Measurements from ENCODE around the gene PLD1.

PLD1 gene

GRCh38 chr3:171772427-171773056 lies 37.7 kb downstream of the PLD1 start:
- DNase-seq (ENCODE audit: low read depth in 2 of 2) = peak in 1 of 2 experiments; percentile 40

GRCh38 chr3:171770689-171771620 lies 39.3 kb downstream of the PLD1 start:
- peak; percentile 35 to 43 for DNase-seq (ENCODE audit: low read depth in 2 of 2)

- no peak for DNase-seq (ENCODE audit: low read depth in 2 of 2)
Measured at GRCh38 chr3:171769461-171769860, 40.8 kb downstream of the PLD1 start.

GRCh38 chr3:171768986-171769385 lies 41.3 kb downstream of the PLD1 start:
- no peak for DNase-seq (ENCODE audit: low read depth in 2 of 2)

- no peak for DNase-seq (ENCODE audit: low read depth in 2 of 2)
Measured at GRCh38 chr3:171768281-171768900, 41.9 kb downstream of the PLD1 start.

GRCh38 chr3:171765511-171765887 lies 44.8 kb downstream of the PLD1 start:
- no peak for DNase-seq (ENCODE audit: low read depth in 2 of 2)

- no peak for DNase-seq (ENCODE audit: low read depth in 2 of 2)
Measured at GRCh38 chr3:171763392-171763791, 46.9 kb downstream of the PLD1 start.

- no peak for DNase-seq (ENCODE audit: low read depth in 2 of 2)
Measured at GRCh38 chr3:171760477-171760876, 49.8 kb downstream of the PLD1 start.

GRCh38 chr3:171758109-171758508 lies 52.2 kb downstream of the PLD1 start:
- no peak for DNase-seq (ENCODE audit: low read depth in 2 of 2)

GRCh38 chr3:171757361-171758034 lies 52.8 kb downstream of the PLD1 start:
- no peak for DNase-seq (ENCODE audit: low read depth in 2 of 2)

GRCh38 chr3:171755656-171756055 lies 54.6 kb downstream of the PLD1 start:
- DNase-seq (ENCODE audit: low read depth in 2 of 2) = no peak

- DNase-seq (ENCODE audit: low read depth in 2 of 2) = no peak
Measured at GRCh38 chr3:171755015-171755589, 55.2 kb downstream of the PLD1 start.

GRCh38 chr3:171753665-171754408 lies 56.4 kb downstream of the PLD1 start:
- DNase-seq (ENCODE audit: low read depth in 2 of 2) = peak; percentile 53 to 55

- DNase-seq (ENCODE audit: low read depth in 2 of 2) = no peak
Measured at GRCh38 chr3:171753025-171753472, 57.2 kb downstream of the PLD1 start.

- DNase-seq (ENCODE audit: low read depth in 2 of 2) = no peak
Measured at GRCh38 chr3:171752329-171752728, 58.0 kb downstream of the PLD1 start.

- no peak for DNase-seq (ENCODE audit: low read depth in 2 of 2)
Measured at GRCh38 chr3:171749124-171749523, 61.2 kb downstream of the PLD1 start.

- no peak for DNase-seq (ENCODE audit: low read depth in 2 of 2)
Measured at GRCh38 chr3:171748064-171748924, 62.0 kb downstream of the PLD1 start.

- DNase-seq (ENCODE audit: low read depth in 2 of 2) = no peak
Measured at GRCh38 chr3:171747223-171747920, 62.9 kb downstream of the PLD1 start.
